D721Med (cell line): ENCODE measurements around the gene ZBTB40.

Source experiments
- DNase-seq: peaks from one replicate; pipeline ENCODE4 v3.0.0; 2011; ENCODE audit warnings: low spot score; ENCODE audit not compliant: insufficient read length
- FAIRE-seq: peaks from 2 replicates; lab custom pipeline; 2011; peaks lifted over from hg19 to GRCh38; lab: Jason Lieb, UNC
- TF ChIP-seq, protein P1 (sequence below): IDR thresholded peaks from 2 replicates; pipeline ENCODE4 v1.5.1; 2012; ENCODE audit warnings: mild to moderate bottlenecking, control low read depth; ENCODE audit not compliant: insufficient read depth; ENCODE audit errors: missing control alignments

The ZBTB40 gene

DNA sequence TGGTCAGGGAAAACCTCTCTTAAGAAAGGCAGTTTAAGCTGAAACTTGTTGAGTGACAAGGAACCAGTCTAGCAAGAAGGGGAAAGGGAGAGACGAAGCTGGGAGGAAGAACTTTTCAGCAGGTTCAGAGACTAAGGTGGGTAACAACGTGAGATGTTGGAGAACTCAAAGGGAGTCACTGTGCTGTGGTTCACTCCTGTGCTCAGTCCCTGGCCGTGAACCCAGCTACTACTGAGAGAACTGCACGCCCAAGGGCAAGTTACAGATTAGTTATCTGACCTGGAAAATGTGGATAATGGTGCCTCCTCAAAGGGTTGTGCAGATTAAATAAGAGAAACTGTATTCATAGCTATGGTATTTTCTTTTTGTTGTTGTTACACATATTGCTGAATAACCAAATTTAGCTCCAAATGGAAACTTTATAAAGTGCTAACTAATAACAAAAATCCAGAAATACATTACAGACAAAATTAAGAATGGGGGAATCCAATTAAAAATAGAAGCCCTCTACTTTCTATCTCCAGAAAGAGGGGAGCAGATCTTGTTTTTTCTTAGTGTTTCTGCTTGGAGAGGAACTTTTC is 2.9 kb downstream of the ZBTB40 start:
- no peak for FAIRE-seq
- no peak for DNase-seq
- TF ChIP-seq, protein P1, sequence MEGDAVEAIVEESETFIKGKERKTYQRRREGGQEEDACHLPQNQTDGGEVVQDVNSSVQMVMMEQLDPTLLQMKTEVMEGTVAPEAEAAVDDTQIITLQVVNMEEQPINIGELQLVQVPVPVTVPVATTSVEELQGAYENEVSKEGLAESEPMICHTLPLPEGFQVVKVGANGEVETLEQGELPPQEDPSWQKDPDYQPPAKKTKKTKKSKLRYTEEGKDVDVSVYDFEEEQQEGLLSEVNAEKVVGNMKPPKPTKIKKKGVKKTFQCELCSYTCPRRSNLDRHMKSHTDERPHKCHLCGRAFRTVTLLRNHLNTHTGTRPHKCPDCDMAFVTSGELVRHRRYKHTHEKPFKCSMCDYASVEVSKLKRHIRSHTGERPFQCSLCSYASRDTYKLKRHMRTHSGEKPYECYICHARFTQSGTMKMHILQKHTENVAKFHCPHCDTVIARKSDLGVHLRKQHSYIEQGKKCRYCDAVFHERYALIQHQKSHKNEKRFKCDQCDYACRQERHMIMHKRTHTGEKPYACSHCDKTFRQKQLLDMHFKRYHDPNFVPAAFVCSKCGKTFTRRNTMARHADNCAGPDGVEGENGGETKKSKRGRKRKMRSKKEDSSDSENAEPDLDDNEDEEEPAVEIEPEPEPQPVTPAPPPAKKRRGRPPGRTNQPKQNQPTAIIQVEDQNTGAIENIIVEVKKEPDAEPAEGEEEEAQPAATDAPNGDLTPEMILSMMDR = no peak

DNA sequence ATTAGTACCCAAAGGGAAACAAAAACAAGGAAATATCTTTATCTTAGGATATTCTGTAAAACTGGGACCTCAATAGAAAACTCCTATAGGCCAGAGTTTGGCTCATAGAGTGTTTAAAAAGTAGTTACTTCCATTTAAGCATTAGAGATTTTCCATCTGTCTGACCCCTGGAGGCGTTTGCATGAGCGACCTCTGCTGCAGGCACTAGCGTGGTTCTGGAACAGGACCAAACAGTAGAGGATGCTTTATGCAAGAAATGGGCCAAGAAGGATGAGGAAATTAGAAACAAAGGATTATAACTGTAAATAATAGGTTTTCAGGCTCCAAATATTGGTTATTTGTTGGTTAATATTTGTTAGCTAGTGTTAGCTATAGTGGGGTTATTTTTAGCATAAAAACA is 5.7 kb downstream of the ZBTB40 start:
- DNase-seq (no peak), FAIRE-seq (no peak)
- TF ChIP-seq, protein P1 = no peak

GRCh38 chr1:22457836-22458235 is 6.2 kb downstream of the ZBTB40 start:
- DNase-seq (no peak), FAIRE-seq (no peak)
- TF ChIP-seq, protein P1 = no peak

GRCh38 chr1:22461100-22461499 is 9.4 kb downstream of the ZBTB40 start:
- TF ChIP-seq, protein P1 = no peak
- FAIRE-seq = no peak
- DNase-seq = no peak

DNA sequence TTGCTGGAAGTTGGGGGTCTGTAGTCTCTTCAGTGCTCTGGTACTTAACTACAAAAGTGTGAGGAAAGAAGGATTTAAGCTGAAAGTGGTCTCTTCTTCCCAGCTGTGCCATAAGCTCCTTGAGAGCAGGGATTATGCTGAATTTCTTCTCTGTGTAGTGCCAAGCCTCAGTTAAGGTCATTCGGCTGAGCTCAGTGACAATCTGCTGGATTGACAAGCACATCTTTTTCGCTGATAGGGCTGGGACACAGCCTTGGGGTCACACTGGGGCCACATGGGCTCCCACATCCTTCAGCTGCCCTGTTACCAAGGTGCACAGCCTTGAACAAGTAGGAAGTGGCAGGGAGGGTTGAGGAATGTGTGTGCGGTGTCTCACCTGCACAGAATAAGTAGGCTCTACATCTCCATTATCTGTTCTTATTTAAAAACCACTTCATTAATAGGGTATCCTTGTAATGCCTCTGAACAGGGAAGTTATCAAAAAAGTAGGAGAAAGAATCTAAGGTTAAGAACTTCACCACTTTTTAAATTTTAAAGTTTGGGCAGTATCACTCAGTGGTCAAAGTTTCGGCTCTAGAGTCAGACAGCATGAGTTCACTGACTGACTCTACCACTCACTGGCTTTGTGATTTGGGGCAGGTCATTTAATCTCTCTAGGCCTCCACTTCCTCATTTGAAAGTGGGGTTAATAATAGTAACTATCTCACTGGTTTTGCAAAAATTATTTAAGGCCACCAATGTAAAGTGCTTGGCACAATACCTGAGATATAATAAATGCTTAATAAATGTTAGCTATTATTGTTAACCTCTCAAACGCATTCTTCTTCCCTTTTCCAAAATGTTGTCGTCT is 10.3 kb downstream of the ZBTB40 start:
- DNase-seq = no peak
- FAIRE-seq = no peak

DNA sequence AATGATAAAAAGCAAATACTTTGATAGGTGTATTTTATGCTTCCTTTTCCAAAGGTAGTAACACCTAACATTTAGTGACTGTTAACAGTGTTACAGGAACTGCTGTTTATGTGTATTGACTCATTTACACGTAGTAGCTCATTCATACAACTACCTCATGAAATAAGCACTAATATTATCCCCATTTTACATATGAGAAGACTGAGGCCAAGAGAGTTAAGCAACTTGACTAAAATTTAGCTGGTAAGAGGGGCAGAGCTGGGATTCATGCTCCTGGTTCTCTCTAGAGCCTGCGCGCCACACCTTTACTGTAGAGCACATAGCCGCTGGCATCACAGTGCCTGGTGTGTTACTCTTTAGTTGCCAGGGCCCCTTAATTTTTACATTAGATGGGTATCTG is 11.3 kb downstream of the ZBTB40 start:
- DNase-seq (no peak), FAIRE-seq (no peak)
- TF ChIP-seq, protein P1 = no peak

More for the DNA sequence above, 10.3 kb downstream of the ZBTB40 start:
- TF ChIP-seq, protein P1 = no peak
